GM13977 (cell line): ENCODE data around the gene EIF4G1.

Experiments
- DNase-seq: peaks from one replicate; pipeline ENCODE4 v3.0.0; 2012; ENCODE audit warnings: low spot score
- in situ Hi-C: fragments of 300-500 bp; cut with MboI; formaldehyde crosslinking; loops from one replicate; pipeline ENCODE4 v1.12.0; 2022; ENCODE audit warnings: low sequenced_read_pairs, low pct_unique_long_range_greater_than_20kb, mixed read lengths, inconsistent platforms; ENCODE audit not compliant: unreplicated experiment
- TF ChIP-seq, protein P1 (sequence below): IDR thresholded peaks from 2 replicates; pipeline ENCODE4 v1.5.1; 2012; ENCODE audit warnings: mild to moderate bottlenecking, control low read depth; ENCODE audit not compliant: insufficient read depth; ENCODE audit errors: extremely low read depth, missing control alignments

The EIF4G1 gene

GRCh38 chr3:184323696-184324095, 9.3 kb downstream of the EIF4G1 start:
- TF ChIP-seq, protein P1, sequence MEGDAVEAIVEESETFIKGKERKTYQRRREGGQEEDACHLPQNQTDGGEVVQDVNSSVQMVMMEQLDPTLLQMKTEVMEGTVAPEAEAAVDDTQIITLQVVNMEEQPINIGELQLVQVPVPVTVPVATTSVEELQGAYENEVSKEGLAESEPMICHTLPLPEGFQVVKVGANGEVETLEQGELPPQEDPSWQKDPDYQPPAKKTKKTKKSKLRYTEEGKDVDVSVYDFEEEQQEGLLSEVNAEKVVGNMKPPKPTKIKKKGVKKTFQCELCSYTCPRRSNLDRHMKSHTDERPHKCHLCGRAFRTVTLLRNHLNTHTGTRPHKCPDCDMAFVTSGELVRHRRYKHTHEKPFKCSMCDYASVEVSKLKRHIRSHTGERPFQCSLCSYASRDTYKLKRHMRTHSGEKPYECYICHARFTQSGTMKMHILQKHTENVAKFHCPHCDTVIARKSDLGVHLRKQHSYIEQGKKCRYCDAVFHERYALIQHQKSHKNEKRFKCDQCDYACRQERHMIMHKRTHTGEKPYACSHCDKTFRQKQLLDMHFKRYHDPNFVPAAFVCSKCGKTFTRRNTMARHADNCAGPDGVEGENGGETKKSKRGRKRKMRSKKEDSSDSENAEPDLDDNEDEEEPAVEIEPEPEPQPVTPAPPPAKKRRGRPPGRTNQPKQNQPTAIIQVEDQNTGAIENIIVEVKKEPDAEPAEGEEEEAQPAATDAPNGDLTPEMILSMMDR: no peak
- in situ Hi-C loops: no loop called here
- peak; percentile 11 for DNase-seq

- in situ Hi-C loops: no loop called here
- TF ChIP-seq, protein P1: no peak
These were observed 10.9 kb downstream of the EIF4G1 start for GRCh38 chr3:184325269-184325668.

GRCh38 chr3:184325715-184326369, 11.4 kb downstream of the EIF4G1 start:
- peak; percentile 16 for DNase-seq
- TF ChIP-seq, protein P1: no peak
- in situ Hi-C loops: no loop called here

More at GRCh38 chr3:184325269-184325668, 10.9 kb downstream of the EIF4G1 start:
- DNase-seq: no peak

GRCh38 chr3:184327171-184327570, 12.8 kb downstream of the EIF4G1 start:
- DNase-seq: no peak
- in situ Hi-C loops: no loop called here
- TF ChIP-seq, protein P1: no peak

- in situ Hi-C loops: no loop called here
- DNase-seq: no peak
- TF ChIP-seq, protein P1: no peak
These were observed 14.1 kb downstream of the EIF4G1 start for GRCh38 chr3:184328516-184328915.

GRCh38 chr3:184332370-184333090, 18.1 kb downstream of the EIF4G1 start:
- no peak for DNase-seq
- in situ Hi-C loops: no loop called here
- TF ChIP-seq, protein P1: no peak
